ENCODE data around the gene FANCG. TPM values are rescaled to one million over a fixed set of nuclear protein-coding genes. Genes with fewer than 3 reads are reported as not detected.

FANCG gene
- total RNA-seq, 1 donor from 2014 or later, result 14.1 TPM

DNA sequence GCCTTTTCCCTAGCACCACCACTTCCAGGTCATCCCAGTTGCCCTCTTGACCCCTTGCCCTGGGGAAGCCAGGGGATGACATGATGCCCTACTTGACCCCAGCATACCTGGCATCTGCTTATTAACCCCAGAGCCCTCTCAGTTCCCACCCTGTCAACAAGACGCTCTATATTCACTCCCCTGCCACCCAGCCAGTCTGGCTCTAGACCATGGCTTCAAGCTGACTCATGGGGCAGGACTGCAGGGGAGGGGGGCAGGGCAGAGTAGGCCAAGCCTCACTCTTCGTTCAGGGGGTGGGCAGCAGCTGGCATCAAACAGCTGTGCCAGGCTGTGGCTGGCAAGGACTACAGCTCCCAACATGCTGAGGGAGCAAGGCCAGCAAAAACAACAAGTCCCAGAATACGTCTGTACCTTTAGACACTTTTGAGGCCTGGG is 30.6 kb upstream of the FANCG start:
- peaks cover 66% of the 10 kb centered on the region for H3K79me2 ChIP-seq (ENCODE audit: insufficient read depth, low read length)
- peak overlapping the region; percentile 87 for H3K27ac ChIP-seq (ENCODE audit: low read depth, low read length)
- no peaks in the 10 kb centered on the region for H3K27me3 ChIP-seq (ENCODE audit: insufficient read depth, low read length)
- peak overlapping the region; percentile 72 for H3K4me3 ChIP-seq (ENCODE audit: insufficient read depth, low read depth, low read length)
- DNase-seq (ENCODE audit: low read depth) (peak; percentile 36), FAIRE-seq (no peak)
- peak overlapping the region; percentile 91 for H3K9ac ChIP-seq (ENCODE audit: low read length)
- no peaks in the 10 kb centered on the region for H3K9me3 ChIP-seq (ENCODE audit: insufficient read depth, low read depth, low read length)
- Mint-ChIP-seq H3K4me1 (ENCODE audit: low read depth, unreplicated experiment) (peaks cover 33% of the 10 kb centered on the region), H3K9me3 (ENCODE audit: unreplicated experiment) (no peaks in the 10 kb centered on the region), H3K27me3 (ENCODE audit: low read depth, unreplicated experiment) (no peaks in the 10 kb centered on the region), H3K4me3 (ENCODE audit: unreplicated experiment) (peak overlapping the region; percentile 90), H3K36me3 (ENCODE audit: low read depth, unreplicated experiment) (peaks cover 6% of the 10 kb centered on the region), H3K27ac (ENCODE audit: unreplicated experiment) (peak overlapping the region; percentile 84)
- H2AFZ ChIP-seq (ENCODE audit: low read depth, low read length), result no peak overlapping the region
- TF ChIP-seq CTCF (IDR thresholded peaks at IDR 0.05; ENCODE audit: insufficient read depth, low read depth, low read length) (no peak), EZH2 (IDR thresholded peaks at IDR 0.05; ENCODE audit: insufficient read depth, low read length) (no peak)
- peak overlapping the region; percentile 90 for H3K4me2 ChIP-seq (ENCODE audit: low read length)
- H3K4me1 ChIP-seq (ENCODE audit: insufficient read depth, low read length), result peaks cover 48% of the 10 kb centered on the region
- H4K20me1 ChIP-seq (ENCODE audit: insufficient read depth, low read length), result peaks cover 36% of the 10 kb centered on the region
- peaks cover 22% of the 10 kb centered on the region for H3K36me3 ChIP-seq (ENCODE audit: insufficient read depth, low read length)

GRCh38 chr9:35108946-35109575 is 29.3 kb upstream of the FANCG start:
- H3K36me3 ChIP-seq (ENCODE audit: insufficient read depth, low read length), result peaks cover 32% of the 10 kb centered on the region
- H4K20me1 ChIP-seq (ENCODE audit: insufficient read depth, low read length), result peaks cover 36% of the 10 kb centered on the region
- Mint-ChIP-seq H3K27me3 (ENCODE audit: low read depth, unreplicated experiment) (no peaks in the 10 kb centered on the region), H3K27ac (ENCODE audit: unreplicated experiment) (peak overlapping the region; percentile 27), H3K4me3 (ENCODE audit: unreplicated experiment) (peak overlapping the region; percentile 90), H3K9me3 (ENCODE audit: unreplicated experiment) (no peaks in the 10 kb centered on the region), H3K36me3 (ENCODE audit: low read depth, unreplicated experiment) (peaks cover 9% of the 10 kb centered on the region), H3K4me1 (ENCODE audit: low read depth, unreplicated experiment) (peaks cover 33% of the 10 kb centered on the region)
- H3K9me3 ChIP-seq (ENCODE audit: insufficient read depth, low read depth, low read length), result no peaks in the 10 kb centered on the region
- no peak for TF ChIP-seq CTCF (IDR thresholded peaks at IDR 0.05; ENCODE audit: insufficient read depth, low read depth, low read length)
- TF ChIP-seq EZH2 (IDR thresholded peaks at IDR 0.05; ENCODE audit: insufficient read depth, low read length), result no peak
- no peak overlapping the region for H2AFZ ChIP-seq (ENCODE audit: low read depth, low read length)
- H3K4me2 ChIP-seq (ENCODE audit: low read length), result peak overlapping the region; percentile 90
- H3K4me3 ChIP-seq (ENCODE audit: insufficient read depth, low read depth, low read length), result no peak overlapping the region
- H3K27ac ChIP-seq (ENCODE audit: low read depth, low read length), result no peak overlapping the region
- H3K4me1 ChIP-seq (ENCODE audit: insufficient read depth, low read length), result peaks cover 39% of the 10 kb centered on the region
- H3K79me2 ChIP-seq (ENCODE audit: insufficient read depth, low read length), result peaks cover 61% of the 10 kb centered on the region
- H3K27me3 ChIP-seq (ENCODE audit: insufficient read depth, low read length), result no peaks in the 10 kb centered on the region
- FAIRE-seq, result no peak
- no peak overlapping the region for H3K9ac ChIP-seq (ENCODE audit: low read length)
- no peak for DNase-seq (ENCODE audit: low read depth)

- no peak overlapping the region for H3K9ac ChIP-seq (ENCODE audit: low read length)
- no peak overlapping the region for H3K27ac ChIP-seq (ENCODE audit: low read depth, low read length)
- peaks cover 9% of the 10 kb centered on the region for H3K36me3 Mint-ChIP-seq (ENCODE audit: low read depth, unreplicated experiment)
- H3K27ac Mint-ChIP-seq (ENCODE audit: unreplicated experiment), result peak overlapping the region; percentile 47
- H3K9me3 ChIP-seq (ENCODE audit: insufficient read depth, low read depth, low read length), result no peaks in the 10 kb centered on the region
- H3K4me3 Mint-ChIP-seq (ENCODE audit: unreplicated experiment), result peak overlapping the region; percentile 60
- no peak overlapping the region for H3K4me2 ChIP-seq (ENCODE audit: low read length)
- H2AFZ ChIP-seq (ENCODE audit: low read depth, low read length), result no peak overlapping the region
- H3K4me3 ChIP-seq (ENCODE audit: insufficient read depth, low read depth, low read length), result no peak overlapping the region
- FAIRE-seq (no peak), DNase-seq (ENCODE audit: low read depth) (no peak)
- no peaks in the 10 kb centered on the region for H3K27me3 Mint-ChIP-seq (ENCODE audit: low read depth, unreplicated experiment)
- peaks cover 32% of the 10 kb centered on the region for H3K4me1 Mint-ChIP-seq (ENCODE audit: low read depth, unreplicated experiment)
- no peaks in the 10 kb centered on the region for H3K9me3 Mint-ChIP-seq (ENCODE audit: unreplicated experiment)
- peaks cover 36% of the 10 kb centered on the region for H4K20me1 ChIP-seq (ENCODE audit: insufficient read depth, low read length)
- H3K4me1 ChIP-seq (ENCODE audit: insufficient read depth, low read length), result peaks cover 40% of the 10 kb centered on the region
- peaks cover 32% of the 10 kb centered on the region for H3K36me3 ChIP-seq (ENCODE audit: insufficient read depth, low read length)
- TF ChIP-seq EZH2 (IDR thresholded peaks at IDR 0.05; ENCODE audit: insufficient read depth, low read length) (no peak), CTCF (IDR thresholded peaks at IDR 0.05; ENCODE audit: insufficient read depth, low read depth, low read length) (no peak)
- H3K79me2 ChIP-seq (ENCODE audit: insufficient read depth, low read length), result peaks cover 56% of the 10 kb centered on the region
- no peaks in the 10 kb centered on the region for H3K27me3 ChIP-seq (ENCODE audit: insufficient read depth, low read length)
Measured at GRCh38 chr9:35108461-35108860, 28.7 kb upstream of the FANCG start.

All from astrocyte (in vitro differentiated cells and primary cell).